ENCODE results near the gene ABCC4.

Gene ABCC4

GRCh38 chr13:95304453-95304852, 3.2 kb upstream of the ABCC4 start:
- ChIA-PET POLR2A (interaction anchor here (0.5 kb wide), 1 partner anchor 95 kb away, joined by 4 read pairs; no protein-coding TSS in a partner anchor), CTCF (no interaction called here)
- Histone ChIP-seq H3K4me3 (ENCODE audit: low read depth, low read length) (no peak overlapping the region), H3K9me3 (ENCODE audit: control insufficient read depth, insufficient read depth, low read depth, low read length) (no peaks in the 10 kb centered on the region), H3K27ac (ENCODE audit: extremely low read depth, low read depth, low read length) (no peak overlapping the region), H3K36me3 (ENCODE audit: control insufficient read depth in 2 of 2, insufficient read depth in 1 of 2, low read length in 2 of 2) (no peaks in the 10 kb centered on the region), H3K4me1 (ENCODE audit: control insufficient read depth, insufficient read depth, low read length) (no peaks in the 10 kb centered on the region)
- no peak for TF ChIP-seq ZNF580 (tag by site-specific recombination; IDR thresholded peaks at IDR 0.05)
- TF ChIP-seq ZNF146 (tag by site-specific recombination; IDR thresholded peaks at IDR 0.05), result no peak
- no peak for TF ChIP-seq ZSCAN4 (tag by site-specific recombination; IDR thresholded peaks at IDR 0.05)
- no peak for TF ChIP-seq TRIM28 (IDR thresholded peaks at IDR 0.05; ENCODE audit: borderline replicate concordance, low read length)
- TF ChIP-seq ZNF449 (tag by site-specific recombination; IDR thresholded peaks at IDR 0.05), result no peak
- TF ChIP-seq ZNF174 (tag by site-specific recombination; IDR thresholded peaks at IDR 0.05), result no peak

GRCh38 chr13:95301968-95302393, 730 bp upstream of the ABCC4 start:
- no peaks in the 10 kb centered on the region for H3K9me3 ChIP-seq (ENCODE audit: control insufficient read depth, insufficient read depth, low read depth, low read length)
- CTCF ChIA-PET, result interaction anchor here (0.5 to 1.6 kb wide), 6 partner anchors 70 to 608 kb away, joined by 3 to 7 read pairs (median 4); no protein-coding TSS in a partner anchor
- no peaks in the 10 kb centered on the region for H3K36me3 ChIP-seq (ENCODE audit: control insufficient read depth in 2 of 2, insufficient read depth in 1 of 2, low read length in 2 of 2)
- POLR2A ChIA-PET, result no interaction called here
- H3K4me3 ChIP-seq (ENCODE audit: low read depth, low read length), result peak overlapping the region; percentile 61
- peak overlapping the region; percentile 83; the same call in 1 of the 2 replicates for H3K27ac ChIP-seq (ENCODE audit: extremely low read depth, low read depth, low read length)
- peaks cover 7% of the 10 kb centered on the region; the same call in 1 of the 2 replicates for H3K4me1 ChIP-seq (ENCODE audit: control insufficient read depth, insufficient read depth, low read length)
- TF ChIP-seq ZNF473 (tag by site-specific recombination; IDR thresholded peaks at IDR 0.05) (no peak), ZNF24 (tag by site-specific recombination; IDR thresholded peaks at IDR 0.05) (0 out of 2 replicates have a peak, but pooled peaks have one; percentile 0), ZNF830 (tag by site-specific recombination; IDR thresholded peaks at IDR 0.05; ENCODE audit: low read depth) (no peak), ZNF335 (tag by site-specific recombination; conservative IDR thresholded peaks at IDR 0.05) (peak; percentile 36), ZNF558 (tag by site-specific recombination; IDR thresholded peaks at IDR 0.05) (no peak), YY2 (tag by site-specific recombination; IDR thresholded peaks at IDR 0.05) (no peak), ZNF398 (tag by site-specific recombination; IDR thresholded peaks at IDR 0.05) (no peak), ZNF202 (tag by site-specific recombination; IDR thresholded peaks at IDR 0.05; ENCODE audit: borderline replicate concordance) (no peak), ZNF248 (tag by site-specific recombination; IDR thresholded peaks at IDR 0.05) (no peak), AEBP2 (tag by site-specific recombination; IDR thresholded peaks at IDR 0.05; ENCODE audit: borderline replicate concordance) (no peak), ZNF140 (tag by site-specific recombination; IDR thresholded peaks at IDR 0.05) (no peak), SCRT1 (tag by site-specific recombination; IDR thresholded peaks at IDR 0.05; ENCODE audit: borderline replicate concordance) (peak; percentile 85; the same call in 1 of the 2 replicates), SCRT2 (tag by site-specific recombination; IDR thresholded peaks at IDR 0.05) (peak; percentile 97), ZNF548 (tag by site-specific recombination; IDR thresholded peaks at IDR 0.05) (no peak), SP2 (tag by site-specific recombination; IDR thresholded peaks at IDR 0.05) (peak; percentile 18; the same call in 1 of the 2 replicates), SALL2 (tag by site-specific recombination; IDR thresholded peaks at IDR 0.05; ENCODE audit: borderline replicate concordance) (no peak), HIC1 (tag by site-specific recombination; IDR thresholded peaks at IDR 0.05) (no peak), ZNF148 (tag by site-specific recombination; IDR thresholded peaks at IDR 0.05; ENCODE audit: borderline replicate concordance) (no peak)
